ENCODE results near the gene ADAD1.

The ADAD1 gene

DNA sequence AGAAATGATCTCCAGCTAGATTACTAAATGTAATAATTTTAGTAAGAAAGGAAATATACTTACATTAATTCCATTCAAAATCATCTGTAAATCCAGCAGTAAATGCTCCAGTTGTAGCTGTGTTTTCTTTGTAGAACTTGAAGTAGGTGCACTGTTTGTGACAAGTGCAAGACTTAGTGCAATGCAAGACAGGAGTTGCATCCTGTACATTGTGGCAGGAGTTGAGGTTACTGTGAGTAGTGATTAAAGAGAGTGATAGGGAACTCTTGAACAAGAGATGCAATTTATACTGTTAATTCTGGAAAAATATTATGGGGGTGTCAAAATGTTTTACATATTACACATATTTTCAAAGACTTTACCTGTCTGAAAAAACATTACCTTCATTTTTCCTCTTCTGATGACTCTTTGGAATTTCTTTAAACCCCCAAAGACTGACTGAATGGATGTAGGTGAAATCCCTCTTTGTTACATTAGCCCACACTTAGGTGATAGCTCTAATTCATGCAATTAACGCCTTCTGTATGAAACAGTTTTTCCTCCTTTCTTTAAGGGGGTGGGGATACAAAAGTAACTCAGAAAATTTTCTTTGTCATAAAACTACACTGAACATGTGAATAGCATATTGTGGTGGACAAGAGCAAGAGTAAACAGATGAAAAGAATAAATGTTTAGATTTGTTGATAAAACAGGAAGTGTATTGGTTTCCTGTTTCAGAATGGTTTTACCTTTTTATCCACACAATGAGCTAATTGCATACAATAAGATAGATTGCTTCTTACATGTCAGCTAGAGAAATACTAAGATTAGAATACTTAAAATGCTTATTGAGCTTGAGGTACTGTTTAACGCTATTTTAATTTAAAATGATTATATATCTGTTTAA is 77.7 kb downstream of the ADAD1 start, which contains the start of gene IL2:
Gene IL2 (minus strand): TSS at position 495 of the 886 bp plus-strand sequence. CDS start 285 bp downstream, at position 210.
- DNase-seq (ENCODE audit: low read depth in 2 of 2), result no peak

DNA sequence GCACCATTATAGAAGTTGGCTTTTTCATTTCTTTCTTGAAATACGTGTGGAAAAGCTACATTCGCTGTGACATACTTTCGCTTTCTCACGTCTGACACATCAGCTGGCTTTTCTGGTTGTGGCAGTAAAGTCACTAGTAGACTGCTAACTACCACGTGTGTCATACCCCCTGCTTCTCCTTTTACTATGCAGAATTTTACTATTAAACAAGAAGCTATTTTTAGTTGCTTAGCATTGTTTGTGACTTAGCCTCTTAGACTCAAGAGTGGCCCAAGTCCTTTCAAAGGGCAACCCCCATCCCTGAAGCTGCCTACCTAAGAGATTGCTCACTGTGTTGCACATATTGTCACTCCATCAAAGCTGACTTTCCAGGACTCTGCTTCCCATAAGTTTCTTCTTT is 79.8 kb downstream of the ADAD1 start:
- peak; percentile 19 to 46 for DNase-seq (ENCODE audit: low read depth in 2 of 2)

DNA sequence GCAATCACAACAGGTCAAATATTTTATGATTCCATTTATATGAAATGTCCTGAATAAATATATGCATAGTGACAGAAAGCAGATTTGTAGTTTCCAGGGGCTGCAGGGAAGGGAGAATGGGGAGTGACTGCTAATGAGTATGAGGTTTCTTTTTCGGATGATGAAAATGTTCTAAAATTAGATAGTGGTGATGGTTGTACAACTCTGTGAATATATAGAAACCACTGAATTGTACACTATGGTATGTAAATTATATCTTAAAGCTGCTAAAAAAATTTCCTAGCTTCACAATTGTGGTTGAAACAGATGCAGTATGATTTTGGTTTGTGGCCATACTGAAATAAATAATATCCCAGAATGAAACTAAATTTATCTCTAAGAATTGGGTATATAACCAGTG is 90.6 kb downstream of the ADAD1 start:
- DNase-seq (ENCODE audit: low read depth in 2 of 2), result no peak

DNA sequence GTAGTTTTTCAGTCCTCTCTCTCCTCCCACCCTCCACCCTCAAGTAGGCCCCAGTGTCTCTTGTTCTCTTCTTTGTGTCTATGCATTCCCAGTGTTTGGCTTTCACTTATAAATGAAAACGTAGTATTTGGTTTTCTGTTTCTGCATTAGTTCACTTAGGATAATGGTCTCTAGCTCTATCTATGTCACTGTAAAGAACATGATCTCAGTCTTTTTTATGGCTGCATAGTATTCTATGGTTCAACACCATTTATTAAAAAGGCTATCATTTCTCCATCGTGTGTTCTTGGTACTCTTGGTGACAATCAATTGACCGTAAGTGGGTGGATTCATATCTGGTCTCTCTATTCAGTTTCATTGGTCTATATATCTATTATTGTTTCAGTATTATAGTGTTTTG is 96.4 kb downstream of the ADAD1 start:
- DNase-seq (ENCODE audit: low read depth in 2 of 2), result no peak

DNA sequence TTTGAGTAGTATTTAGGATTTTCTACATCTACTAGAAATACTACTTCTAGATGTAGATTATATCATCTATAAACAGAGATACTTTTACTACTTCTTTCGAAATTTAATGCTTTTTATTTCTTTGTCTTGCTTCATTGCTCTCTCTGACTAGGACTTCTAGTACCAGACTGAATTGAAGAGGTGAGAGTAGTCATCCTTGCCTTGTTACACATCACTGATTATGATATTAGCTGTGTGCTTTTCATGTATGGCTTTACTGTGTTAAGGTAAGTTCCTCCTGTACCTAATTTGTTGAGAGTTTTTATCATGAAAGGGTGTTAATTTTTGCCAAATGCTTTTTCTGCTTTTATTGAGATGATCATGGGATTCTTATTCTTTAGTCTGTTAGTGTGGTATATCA is 97.3 kb downstream of the ADAD1 start:
- no peak for DNase-seq (ENCODE audit: low read depth in 2 of 2)

DNA sequence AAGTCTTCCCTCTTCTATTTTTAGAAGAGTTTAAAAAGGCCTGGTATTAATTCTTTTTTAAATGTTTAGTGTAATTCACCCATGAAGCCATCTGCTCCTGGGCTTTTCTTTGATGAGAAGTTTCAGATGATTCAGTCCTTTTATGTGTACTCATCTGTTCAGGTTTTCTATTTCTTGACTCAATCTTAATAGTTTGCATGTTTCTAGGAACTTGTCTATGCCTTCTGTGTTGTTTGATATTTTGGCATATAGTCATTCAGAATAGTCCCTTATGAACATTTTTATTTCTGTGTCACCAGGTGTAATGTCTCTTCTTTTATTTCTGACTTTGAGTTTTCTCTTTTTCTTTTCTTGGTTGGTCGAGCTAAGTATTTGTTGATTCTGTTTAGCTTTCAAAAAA is 97.9 kb downstream of the ADAD1 start:
- no peak for DNase-seq (ENCODE audit: low read depth in 2 of 2)

Measured in activated CD4-positive, alpha-beta T cell treated with anti-CD3 and anti-CD28 coated beads for 24 hours (primary cell).